HG03039 (cell line): ENCODE results near the gene ZGPAT.

Experiments used
- ATAC-seq: cut with Tn5 transposase; IDR thresholded peaks from one replicate; pipeline ENCODE4 v1.9.1; 2021; ENCODE audit warnings: mild to moderate bottlenecking, moderate library complexity; ENCODE audit not compliant: unreplicated experiment

The ZGPAT gene

DNA sequence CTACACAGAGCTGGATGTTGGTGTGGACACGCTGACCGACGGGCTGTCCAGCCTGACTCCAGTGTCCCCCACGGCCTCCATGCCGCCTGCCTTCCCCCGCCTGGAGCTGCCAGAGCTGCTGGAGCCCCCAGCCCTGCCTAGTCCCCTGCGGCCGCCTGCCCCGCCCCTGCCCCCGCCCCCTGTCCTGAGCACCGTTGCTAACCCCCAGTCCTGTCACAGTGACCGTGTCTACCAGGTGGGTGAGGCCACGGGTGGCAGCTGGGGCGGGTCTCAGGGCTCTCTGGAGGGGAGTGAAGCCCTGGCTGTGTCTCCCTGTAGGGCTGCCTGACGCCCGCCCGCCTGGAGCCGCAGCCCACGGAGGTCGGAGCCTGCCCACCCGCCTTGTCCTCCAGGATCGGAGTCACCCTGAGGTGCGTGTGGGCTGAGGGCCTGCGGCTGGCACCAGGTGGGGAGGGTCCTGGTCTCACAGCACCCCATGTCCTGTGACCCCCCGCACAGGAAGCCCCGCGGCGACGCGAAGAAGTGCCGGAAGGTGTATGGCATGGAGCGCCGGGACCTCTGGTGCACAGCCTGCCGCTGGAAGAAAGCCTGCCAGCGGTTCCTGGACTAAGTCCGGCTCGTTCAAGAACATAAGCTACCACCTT lies 34.7 kb downstream of the ZGPAT start:
- ATAC-seq, result no peak

DNA sequence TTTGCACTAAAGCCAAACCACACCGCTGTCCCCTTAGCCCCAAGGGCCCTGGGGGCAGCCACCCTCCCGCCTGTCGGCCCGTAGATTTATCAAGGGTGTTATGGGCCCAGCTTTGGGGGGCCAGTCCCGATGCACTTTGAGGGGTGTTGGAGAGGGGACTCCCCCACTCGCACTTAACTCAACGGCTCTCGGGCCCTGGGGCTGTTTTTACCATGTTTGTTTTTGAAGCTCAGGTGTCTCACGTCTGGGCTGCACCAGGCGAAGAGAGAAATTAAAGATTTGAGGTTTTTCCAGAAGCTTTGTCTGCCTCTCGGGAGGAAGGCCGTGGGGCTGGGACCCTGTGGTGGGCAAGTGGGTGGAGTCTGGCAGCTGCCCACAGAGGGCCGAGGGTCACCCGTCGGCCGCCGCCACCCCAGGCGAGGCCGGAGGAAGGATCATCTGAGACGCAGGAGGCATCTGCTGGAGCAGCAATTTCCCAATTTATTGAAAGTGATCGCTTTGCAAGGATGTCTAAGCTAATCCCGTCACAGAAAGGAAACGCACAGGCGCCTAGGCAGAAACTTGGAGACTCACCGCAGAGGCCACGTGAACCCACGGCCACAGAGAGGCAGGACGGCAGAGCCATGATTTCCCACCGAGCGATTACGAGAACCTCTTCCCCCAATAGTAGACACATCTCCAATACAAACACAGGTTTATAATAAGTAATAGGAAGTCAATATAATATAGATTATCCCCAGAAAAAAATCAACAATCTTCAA lies 35.6 kb downstream of the ZGPAT start:
- no peak for ATAC-seq

DNA sequence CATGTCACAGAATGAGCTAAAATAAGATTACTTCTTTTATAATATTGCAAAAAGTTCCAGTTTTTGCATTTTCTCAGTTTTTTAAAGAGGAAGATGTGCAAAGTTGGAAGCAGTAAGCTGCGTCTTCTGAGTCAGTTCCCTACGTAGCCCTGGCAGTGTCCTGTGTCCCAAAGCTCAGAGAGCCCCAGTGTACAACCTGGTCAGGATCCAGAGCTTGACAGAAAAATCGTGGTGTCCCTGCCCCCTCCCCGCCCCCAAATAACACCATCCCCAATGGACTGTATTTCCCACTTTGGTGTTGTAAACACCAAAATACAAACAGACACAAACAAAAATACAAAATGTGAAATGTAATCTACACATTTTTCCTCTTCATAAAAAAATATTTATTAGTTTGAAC lies 36.3 kb downstream of the ZGPAT start:
- ATAC-seq, result no peak

DNA sequence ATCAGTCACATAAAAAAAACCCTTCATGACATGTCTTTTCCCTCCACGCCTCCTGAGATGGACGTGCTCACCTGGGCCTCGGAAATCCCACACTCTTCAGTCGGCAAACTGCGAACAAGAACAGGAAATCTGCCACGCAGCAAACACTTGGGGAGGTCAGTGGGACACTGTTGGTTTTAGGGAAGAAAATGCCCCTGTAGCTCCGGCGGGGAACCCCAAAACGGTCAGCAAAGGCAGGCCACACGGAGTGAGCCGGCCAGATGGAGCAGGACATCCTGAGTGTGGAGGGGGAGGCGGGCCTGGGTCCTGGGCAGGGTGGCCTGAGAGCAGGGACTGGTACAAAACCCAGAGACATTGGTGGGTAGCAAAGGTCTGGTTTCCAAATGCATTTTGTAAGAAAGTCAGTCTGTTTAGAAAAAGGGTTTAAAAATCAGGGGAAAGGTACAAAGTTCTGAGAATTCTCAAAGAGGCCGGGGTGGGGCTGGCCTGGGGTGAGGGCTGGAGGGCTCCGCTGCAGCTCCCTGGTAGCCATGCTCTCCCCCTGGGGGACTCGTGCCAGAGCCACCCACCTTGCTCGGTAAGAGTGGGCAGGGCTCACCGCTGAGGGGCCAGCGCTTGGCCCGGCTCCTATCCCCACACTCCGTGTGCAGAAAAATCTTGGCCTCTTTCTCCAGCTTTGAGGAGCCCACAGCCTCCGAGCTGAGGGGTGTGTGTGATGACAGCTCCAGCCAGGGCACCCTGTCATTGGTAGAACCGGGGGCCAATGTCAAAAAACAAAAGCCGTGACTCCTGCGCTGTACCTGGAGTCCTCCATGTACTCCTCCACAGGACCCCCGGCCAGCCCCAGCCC lies 37.0 kb downstream of the ZGPAT start:
- ATAC-seq, result no peak

DNA sequence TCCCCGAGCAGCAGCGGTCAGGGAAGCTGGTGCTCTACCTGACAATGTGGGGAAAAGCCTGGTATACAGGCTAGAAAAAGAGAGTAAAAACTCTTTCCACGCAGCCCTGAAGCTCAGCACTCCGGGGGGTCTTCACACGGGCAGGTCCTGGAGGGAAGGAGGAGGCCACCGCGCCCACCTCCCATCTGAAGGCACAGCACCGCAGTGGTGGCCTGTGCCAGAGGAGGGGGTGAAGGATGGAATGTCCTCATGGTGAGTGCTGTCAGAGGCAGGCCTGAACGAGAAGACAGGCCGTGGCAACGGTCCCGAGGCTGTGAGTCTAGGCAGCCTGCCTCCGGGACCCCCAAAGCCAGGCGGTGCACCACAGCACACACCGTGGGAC lies 37.6 kb downstream of the ZGPAT start:
- no peak for ATAC-seq

DNA sequence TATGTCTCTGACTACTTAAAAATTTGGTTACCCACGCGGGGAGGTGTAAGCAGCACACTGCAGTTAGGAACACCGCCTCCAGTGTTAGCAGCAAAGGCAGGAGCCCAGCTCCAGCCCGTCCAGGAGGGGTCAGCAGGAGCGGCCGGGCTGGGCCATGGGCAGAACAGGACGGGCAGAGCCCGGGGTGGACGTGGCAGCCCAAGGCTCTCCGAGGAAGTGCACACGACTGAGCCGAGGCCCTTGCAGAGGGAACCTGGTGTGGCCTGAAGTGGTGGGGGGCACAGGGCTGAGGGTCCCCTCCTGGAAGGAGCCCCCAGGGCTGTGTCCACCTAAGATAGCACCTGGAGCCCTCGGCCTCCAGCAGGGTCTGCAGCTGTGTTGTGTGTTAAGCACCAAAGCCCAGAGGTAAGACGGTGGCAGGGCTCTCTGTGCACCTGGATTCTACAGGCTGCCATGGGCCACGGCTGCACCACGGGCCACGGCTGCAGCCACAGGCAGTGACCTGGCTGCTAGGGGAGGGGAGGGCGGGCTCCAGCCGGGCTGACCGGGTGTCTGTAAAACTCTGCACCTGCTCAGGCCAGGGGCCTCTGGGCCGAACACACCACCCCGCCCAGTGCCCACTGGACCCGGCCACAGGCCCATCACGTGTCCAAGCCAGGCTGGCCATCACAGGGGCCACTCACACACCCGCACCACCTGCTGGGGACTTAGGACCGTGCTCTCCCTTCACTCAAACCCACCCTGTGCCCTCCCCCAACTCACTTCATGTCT lies 38.3 kb downstream of the ZGPAT start:
- ATAC-seq, result no peak

DNA sequence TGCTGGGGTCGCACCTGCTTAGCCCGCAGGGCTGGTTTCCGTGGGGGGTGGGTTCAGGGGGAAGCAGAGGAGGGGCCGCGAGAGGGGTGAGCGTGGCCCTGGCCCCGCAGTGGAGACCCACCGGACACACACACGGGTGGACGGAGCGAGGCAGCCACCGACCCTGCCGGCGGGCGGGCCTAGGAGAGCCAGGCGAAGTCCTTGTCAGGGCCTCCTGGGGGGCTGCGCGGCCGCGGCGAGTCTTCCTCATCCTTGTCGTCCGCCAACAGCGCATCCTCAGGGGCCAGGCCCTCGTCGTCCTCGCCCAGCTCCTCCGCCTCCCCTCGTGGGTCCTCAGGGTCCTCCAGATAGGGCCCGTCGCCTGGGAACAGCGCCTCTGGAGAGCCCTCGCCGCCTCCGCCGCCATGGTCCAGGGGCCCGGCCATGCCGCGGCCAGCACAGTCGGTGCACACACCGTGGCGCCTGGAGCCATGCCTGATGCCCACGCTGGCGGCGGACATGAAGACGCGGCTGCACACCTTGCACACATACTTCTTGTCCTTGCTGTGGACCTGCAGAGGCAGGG lies 39.0 kb downstream of the ZGPAT start:
- ATAC-seq, result no peak

DNA sequence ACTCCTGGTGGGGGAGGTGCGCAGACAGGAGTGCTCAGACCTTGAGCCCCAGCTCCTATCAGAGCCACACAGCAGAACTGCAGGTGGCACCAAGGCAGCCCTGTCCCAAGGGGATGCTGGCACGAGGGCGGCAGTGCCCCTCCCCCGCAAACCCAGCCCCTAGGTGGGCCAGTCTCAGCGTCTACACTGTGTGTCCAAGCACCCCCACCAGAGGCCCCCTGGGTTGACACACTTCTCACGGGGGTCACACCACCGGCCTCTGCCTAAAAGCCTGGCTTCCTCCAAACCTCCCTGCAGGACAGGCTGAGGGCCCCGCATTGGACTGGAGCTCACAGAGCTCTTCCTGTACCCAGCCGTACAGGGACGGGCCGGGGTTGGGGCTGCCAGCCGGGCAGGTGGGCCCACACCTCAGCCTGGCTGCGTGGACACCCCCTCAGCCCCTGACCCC lies 39.8 kb downstream of the ZGPAT start:
- no peak for ATAC-seq

DNA sequence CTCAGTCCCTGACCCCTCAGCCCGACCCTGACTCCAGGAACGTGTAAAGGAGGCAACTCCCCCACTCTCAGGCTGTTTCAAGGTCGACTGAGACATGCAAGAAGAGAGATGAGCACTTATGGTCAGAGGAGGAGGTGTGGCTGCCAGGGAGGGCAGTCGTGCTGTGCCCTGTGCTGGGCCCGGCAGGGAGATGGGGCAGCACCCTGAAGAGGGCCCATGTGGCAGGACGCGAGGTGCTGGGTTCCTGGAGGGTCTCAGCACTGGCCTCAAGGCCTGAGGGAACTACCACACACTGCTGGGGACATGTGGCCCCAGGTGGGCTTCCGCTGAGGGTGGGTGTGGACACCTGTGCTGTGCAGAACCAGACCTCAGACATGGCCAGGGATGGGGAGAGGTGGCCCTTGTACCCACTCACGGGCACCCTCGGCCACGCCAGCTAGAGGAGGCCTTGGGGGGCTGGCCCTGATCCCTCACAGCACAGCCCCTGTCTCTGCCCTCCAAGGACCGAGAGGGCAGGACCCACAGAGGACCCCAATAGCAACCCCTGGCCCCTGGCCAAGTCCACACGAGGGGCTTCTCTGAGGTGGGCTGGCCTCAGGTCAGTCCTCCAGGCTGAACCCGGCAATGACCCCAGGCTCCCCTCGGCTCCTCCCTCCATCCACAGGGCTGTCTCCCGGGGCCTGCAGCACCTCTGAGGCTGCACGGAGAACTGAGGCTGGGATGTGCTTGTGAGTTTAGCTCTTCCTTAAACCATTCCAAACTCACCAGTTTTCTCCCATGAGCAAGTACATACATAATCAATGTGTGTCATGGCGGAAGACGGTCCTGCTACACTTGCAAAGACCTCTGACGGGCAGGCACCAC lies 40.5 kb downstream of the ZGPAT start:
- no peak for ATAC-seq

DNA sequence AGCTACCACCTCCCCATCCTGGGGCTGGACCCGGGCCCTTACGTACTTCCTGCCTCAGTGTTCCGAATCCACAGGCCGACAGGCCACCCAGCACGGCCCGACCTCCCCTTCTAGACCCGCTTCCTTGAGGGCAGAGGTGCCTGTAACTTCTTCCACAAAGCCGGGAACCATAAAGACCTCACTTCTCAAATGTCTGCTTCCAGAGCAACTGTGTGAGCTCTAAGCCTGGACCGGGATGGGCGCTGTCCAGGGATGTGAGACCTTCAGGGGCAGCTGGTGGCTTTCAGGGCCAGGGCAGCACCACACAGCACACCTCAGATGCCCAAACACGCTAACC lies 41.1 kb downstream of the ZGPAT start:
- ATAC-seq, result no peak

DNA sequence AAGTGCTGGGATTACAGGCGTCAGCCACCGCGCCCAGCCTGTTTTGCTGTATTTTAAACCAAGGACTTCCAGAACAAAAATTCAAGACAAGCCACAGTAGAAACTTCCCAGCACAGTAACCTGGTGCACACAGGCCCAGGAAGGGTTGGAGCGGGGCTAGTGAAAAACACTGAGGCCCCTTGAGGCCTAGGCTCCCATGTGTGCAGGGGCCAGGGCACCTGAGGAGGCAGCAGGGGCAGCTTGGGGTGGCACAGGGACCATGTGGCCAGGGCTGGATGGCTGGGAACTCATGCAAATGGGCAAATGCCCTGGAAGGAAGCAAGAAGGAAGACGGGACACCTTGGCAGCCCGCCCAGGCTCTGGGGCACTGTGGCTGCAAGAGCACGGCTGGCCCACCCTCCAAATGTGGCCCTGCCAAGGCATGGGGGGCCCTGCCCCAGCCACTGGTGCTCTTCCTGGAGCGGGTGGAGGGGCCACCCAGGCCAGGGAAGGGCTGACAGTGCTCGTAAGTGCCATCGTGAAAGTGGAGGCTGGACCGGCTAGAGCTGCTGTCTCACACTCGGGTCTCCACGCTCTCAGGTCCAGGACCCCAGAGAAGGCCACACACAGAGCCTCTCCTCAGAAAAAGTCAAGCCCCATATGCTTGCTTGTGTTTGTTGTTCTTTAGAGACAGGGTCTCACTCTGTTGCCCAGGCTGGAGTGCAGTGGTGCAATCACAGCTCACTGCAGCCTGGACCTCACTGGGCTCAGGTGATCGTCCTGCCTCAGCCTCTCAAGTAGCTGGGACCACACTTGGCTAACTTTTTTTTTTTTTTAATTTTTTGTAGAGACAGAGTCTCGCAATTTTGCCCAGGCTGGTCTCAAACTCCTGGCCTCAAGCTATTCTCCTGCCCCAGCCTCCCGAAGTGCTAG lies 42.0 kb downstream of the ZGPAT start:
- no peak for ATAC-seq

DNA sequence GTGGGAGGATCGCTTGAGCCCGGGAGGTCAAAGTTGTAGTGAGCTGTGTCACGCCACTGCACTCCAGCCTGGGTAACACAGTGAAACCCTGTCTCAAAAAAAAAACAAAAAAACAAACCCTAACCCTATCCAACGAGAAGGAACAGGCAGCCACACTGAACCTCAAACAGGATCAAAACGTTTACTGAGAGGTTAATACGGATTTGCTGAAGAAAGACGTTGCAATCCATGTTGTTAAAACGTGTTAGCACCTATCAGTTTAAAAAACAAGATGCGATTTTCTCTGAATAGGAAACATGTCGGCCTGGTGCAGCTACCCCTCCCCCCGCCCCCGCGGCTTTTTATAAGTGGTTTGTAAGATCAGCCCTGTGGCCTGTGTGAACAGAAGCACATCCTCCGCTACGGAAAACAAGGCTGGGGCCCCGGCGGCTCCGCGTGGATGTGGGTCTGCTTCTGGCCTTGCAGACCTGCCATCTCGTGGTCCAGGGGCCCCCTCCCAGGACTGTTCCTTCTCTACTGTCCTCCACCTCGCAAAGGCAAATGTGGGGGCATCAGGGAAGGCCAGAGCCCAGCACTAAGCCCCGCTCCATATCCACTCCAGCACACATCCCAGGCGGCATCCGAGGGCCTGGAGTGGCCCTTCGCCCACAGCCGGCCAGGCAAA lies 43.1 kb downstream of the ZGPAT start:
- ATAC-seq, result no peak

DNA sequence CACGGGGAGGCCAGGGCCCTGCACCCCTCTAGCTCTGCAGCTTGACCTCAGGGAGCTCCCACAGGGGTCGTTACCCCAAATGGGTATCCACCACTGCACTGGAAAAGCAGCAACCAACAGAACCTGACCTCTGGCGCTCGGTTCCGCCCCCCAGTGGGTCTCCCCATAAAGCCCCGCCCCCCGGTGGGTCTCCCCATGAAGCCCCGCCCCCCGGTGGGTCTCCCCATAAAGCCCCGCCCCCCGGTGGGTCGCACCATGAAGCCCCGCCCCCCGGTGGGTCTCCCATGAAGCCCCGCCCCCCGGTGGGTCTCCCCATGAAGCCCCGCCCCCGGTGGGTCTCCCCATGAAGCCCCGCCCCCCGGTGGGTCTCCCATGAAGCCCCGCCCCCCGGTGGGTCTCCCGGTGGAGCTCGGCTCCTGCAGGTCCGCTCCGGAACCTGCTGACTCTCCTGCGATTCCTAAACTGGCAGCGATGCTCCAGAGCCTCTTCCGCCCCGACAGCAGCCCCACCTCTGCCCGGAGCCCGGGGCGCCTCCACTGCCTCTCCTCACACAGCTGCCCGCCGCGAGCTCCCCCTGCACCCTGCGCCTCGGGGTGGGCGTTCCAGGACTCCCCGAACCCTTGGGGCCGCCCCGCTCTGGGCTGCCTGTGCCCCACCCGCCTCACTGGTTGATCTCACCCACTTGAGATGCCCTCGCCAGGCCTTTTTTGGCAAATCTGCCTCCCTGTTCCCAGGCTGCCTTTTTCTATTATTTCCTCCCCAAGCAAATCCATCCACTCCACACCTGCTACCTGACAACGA lies 43.8 kb downstream of the ZGPAT start:
- ATAC-seq, result no peak

DNA sequence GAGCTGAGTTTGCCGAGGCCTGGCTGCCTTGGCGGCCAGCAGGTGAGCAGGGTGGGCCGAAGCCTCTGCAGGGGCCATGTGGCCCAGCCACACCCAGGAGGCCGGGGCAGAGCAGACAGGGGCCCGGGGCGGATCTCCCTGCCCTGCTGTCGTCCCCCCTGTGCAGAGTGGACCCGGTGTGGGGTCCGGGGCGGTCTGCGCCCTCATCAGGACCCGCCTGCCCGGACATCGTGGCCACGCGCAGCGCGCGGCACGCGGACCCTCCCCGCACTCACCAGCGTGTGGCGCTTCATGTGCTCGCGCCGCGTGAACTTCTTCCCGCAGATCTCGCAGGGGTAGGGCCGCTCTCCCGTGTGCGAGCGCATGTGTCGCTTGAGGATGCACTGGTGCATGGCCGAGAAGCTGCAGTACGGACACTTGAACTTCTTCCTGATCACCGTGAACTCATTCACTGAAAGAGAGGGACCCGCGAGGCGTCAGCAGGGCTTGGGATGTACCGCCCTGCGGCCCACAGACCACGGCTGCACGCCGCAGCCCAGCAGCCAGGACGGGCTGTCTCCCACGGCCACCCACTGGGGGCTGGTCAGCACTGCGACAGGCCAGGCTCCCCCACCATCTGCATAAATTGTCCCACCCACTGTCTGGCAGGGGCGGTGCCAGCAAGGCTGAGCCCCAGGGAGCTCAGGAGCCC lies 44.7 kb downstream of the ZGPAT start:
- no peak for ATAC-seq

DNA sequence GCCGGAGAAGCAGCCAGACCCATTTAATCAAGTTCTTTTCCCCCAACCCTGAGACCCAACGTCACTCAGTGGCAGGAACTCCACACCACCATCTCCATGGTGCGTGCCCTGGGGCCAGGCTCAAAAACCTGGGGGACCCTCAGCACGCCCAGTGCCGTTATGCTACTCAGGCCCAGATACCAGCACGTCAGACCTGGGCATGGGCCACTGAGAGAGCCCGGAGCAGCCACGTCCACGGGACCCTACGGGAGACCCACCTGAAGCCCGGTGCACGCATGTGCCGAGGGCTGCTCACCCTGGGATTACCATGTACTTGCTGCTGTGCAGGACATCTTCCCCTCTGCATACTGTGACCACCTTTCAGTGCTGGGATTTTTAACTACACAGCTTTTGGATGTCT lies 45.5 kb downstream of the ZGPAT start:
- no peak for ATAC-seq

DNA sequence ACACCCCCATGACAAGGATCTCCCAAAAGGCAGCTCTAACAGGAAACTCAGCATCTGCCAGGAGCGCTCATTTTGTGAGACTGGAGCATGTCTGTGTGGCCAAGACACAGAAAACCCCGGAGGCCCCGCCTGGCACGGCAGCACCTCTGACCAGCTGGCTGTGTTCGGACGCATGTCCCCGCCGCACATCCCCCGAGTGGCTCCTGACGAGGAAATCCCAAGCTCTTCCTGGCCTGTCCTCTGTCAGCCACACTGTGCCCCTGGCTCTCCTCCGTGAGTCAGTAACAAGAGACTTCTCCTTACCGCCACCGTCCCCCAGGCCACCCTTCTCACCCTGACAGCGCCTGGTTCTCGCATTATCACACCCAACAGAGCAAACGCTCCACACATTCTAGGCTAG lies 46.2 kb downstream of the ZGPAT start:
- ATAC-seq, result no peak
